HG03439 (cell line): ENCODE data around the gene PIK3AP1.

Source experiments
- ATAC-seq: cut with Tn5 transposase; IDR thresholded peaks from one replicate; pipeline ENCODE4 v1.9.1; 2021; ENCODE audit warnings: mild to moderate bottlenecking, moderate library complexity; ENCODE audit not compliant: unreplicated experiment

Gene PIK3AP1

DNA sequence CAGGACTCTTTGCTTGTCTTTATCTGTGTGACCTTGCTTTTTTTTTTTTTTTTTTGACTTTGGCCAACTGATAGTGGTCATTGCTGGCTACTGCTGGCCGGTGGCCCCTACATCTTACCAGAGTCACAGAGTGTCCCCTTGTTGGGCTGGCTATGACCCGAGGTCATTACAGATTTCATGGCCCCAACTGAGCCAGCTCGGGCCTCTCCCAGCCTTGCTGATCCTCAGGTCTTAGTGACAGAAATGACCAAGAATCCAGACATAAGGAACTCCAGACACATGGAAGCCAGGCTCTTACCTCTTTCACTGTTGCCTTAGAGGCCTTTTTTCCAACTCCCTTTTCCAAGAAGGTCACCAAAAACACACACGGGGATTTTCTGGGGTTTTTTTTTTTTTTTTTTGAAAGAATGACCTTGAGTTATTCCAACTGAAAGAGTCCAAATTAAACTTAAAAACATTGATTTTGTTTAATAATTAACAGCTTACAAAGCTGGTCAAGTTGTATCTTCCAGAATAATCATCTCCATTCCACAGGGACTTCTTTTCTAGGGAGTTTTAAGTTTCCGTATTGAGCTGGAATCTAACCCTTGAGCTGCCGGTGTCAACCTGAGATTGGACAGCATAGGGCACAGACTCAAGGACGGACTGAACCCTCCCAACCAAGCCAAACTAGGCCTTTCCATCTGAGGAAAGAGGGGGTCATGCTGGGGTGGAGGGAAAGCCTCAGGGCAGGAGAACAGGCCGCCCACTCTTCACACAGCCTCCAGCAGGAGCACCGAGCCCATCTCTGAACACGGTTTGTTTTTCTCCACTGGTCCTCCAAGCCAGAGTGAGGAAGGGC lies 43.8 kb downstream of the PIK3AP1 start:
- no peak for ATAC-seq

DNA sequence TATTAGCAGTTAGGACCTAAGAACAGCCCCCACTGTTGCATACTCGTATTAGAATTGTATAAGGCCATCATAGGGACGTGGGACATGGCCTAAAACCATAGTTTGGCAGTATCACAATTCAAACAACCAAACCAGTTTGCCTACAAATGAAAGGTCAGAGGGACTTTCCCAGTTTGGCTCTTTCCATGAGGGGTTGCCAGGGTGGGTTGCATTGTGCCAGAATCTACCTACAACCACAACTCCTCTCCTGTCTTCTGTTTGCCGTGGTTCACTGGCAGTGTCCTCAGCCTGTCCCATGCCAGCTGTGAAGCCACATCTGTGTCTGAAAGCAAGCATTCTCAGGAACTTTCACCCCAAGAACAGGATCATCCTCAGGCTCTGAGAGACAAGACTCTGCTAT lies 44.5 kb downstream of the PIK3AP1 start:
- no peak for ATAC-seq

DNA sequence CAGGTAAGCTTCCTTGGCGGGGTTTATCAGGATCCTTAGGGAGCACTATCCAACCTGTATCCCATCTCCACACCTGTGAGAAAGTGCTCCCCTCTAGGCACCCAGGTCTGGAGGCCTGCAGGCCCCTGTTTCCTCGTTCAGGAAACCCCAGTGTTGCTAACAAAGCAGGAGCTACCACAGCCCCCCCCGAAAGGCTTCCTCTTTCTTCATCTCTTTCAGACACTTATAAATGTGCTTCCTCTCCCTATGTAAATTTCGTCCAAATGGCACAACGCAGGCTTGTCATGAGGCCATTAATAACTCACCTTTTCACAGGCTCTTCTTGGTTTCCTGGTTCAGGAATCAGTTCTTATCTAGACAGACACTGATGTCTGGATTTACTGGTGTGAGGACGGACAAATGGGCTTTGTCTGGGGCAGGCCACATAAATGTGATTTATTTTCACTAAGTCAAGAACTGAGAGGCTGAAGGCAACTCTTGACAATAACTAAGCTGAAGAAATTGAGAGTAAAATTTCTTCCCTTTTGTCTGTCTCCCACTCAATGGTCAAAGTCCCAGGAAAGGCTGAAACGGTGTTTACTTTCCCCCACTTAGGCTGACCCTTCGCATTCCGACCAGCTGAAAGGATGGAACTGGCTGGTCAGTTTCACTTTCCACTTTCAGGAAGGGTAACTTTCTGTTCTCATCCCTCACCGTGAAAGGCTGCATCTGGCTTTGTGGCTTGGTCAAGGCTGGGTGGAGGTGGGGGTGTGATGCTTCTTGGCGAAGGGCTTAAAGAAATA lies 46.8 kb downstream of the PIK3AP1 start:
- ATAC-seq = no peak

DNA sequence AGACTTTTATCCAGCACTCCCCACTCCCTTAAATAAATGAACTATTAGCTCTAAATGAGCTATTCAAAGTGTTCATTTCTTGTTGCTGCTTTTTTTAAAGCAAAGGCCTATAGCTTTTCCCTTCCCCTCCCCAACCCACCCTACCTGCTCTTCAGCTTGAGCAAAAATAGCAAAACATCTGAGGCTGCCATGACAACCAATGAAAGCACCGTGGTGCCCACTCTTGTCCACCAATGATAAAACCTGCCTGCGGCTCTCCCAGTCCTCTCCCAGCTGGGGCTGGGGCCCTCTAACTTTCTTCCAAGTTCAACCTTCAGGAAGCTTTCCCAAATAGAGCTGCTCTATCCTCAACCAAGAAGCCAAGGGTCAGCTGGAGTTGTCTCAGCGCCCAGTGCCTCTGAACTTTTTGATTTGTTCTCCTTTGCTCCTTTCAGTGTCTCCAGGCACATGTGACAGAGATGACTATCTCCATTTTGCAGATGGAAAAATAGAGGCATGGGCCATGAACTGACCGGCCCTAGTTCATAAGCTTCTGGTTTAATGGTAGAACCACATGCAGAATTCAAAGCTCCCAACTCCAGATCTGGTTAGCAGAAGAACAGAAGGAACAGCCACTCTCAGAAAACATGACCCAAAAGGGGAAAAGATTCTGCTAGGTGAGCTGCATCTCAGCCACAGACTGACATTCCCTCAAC lies 47.7 kb downstream of the PIK3AP1 start:
- ATAC-seq = no peak

DNA sequence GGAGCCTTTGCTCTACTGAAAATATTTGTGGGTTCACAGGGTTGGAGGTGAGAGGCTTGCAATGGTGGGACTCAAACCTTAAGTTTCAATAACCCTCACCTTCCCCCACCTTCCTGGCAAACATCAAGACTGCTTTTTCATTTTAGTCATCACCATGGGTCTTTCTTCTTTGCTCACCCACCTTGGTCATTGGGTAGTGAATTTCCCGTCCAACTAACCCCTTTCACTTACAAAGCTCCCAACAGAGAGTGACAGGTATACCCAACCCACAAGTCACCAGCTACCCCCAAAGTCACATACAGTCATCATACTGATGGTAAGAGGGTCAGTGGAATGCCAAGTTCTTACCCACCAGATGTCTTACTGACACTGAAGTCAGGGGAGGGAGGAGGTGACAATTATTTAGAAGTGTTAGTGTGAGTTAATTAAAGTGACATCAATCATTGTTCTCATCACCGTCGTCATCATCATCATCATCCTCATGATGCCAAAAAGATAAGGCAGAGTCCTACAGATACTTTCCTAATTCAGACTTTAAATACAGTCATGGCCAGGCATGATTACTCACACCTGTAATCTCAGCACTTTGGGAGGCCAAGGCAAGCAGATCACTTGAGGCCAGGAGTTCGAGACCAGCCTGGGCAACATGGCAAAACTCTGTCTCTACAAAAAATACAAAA lies 49.0 kb downstream of the PIK3AP1 start:
- ATAC-seq = no peak

DNA sequence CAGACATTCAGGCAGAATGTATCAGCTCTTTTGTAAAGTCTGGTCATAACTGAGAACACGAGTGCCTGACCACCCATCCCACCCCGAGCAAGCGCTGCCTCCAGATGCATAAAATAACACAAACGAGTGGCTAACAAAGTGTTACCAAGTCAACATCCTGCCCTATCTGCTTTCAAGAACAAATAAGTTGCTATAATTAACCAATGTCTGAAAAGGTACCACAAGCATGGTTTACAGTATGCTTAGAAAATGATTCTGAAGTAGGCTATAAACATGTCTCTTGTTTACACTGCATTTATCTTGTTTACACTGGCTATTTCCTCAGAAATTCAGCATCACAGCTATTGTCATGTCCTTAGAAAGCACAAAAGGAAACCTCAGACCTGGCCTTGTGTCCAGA lies 49.5 kb downstream of the PIK3AP1 start:
- no peak for ATAC-seq

DNA sequence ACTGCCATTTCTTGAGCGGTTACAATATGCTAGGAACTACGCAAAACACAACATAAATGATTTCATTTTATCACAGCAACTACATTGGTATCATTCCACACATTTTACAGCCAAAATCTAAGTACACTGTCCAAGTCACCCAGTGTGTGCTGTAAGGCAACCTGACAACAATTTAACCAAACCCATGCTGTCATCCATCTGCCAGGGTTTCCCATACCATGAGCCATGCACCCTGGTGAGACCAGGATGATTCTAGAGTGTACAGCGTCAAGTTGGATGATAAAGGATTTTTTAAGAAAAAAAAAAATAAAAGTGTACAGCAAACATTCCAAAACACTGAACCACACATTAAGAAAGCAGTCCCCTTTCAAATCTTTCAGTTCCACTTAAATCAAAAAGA lies 52.9 kb downstream of the PIK3AP1 start:
- ATAC-seq = no peak

DNA sequence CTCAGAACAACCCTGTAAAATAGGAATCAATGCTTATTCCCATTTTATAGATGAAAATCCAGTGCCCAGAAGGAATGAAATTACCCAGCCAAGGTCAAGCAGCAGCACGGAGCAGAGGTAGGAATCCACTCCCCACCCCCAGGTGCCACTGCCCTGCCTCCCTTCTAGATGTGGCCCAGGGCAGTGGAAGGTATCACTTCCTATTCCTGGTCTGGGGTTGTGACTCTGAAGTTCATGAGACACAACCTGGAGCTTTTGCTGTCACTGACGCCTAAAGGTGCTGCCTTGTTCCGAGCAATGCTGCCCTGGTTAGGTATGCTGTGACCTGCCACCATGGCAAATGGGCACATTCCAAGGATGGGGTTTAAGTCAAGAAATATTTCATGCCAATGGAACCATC lies 53.6 kb downstream of the PIK3AP1 start:
- ATAC-seq = no peak

DNA sequence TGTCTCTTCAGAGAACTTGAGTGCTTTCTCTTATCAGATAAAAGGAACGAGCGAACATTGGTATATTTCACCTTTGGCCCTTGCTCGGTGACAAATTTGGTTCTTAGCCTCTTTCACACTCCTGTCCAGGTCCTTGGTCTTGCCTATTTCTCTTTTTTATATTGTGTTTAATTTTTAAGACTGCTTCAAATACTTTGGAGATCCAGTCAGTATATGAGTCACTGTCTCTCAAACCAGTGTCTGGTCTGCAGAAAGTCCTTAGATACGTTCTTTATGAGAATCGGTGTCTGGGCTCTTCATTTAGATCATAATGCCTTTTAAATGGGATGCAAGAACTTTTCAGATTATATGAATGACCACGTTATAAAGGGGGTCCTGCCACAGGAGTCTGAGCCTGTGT lies 55.0 kb downstream of the PIK3AP1 start:
- no peak for ATAC-seq

DNA sequence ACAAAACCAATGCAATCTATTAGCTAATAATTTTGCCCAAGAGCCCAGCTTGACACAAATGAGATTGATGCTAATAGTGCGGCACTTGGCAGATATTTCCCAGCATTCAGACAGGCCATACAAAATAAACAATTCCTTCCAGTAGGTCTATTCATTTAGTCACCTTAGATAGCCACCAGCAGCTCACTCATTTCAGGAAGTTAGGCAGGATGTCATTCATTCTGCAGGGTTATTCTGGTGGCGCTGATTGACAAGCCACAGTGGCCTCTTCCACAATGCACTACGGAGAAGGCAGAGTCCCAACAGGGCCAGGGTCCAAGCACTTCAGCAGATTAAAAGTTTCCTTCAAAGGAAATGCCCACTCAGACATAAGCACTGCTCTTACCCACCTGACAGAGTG lies 55.8 kb downstream of the PIK3AP1 start:
- ATAC-seq = no peak

DNA sequence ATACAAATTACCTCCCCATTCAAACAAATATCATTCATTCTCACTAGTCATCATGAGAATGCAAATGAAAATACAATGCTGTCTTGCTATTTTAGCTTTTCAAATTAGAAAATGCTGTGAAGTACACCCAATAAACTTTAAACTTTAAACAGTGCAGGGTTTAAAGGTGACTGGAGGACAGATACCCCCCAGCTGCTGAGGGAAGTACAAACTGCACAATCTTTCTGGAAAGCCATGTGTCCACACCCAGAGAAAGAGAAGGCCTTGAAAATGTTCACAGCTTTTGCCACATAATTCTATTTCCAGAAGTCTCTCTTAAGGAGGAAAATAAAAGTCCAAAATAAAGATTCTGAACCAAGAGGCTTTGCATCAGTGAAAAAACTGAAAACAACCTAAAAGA lies 56.5 kb downstream of the PIK3AP1 start:
- no peak for ATAC-seq

DNA sequence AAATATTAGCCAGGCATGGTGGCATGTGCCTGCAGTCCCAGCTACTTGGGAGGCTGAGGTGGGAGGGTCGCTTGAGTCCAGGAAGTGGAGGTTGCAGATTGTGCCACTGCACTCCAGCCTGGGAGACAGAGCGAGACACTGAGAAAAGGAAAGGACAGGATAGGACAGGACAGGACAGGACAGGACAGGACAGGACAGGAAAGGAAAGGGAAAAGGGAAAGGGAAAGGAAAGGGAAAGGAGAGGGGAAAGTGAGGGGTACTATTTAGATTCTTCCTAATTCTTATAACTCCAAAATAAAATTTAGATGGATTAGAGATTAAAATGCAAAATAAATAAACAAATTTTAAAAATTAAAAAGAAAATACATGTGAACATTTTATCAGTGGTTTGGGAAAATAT lies 58.7 kb downstream of the PIK3AP1 start:
- no peak for ATAC-seq

DNA sequence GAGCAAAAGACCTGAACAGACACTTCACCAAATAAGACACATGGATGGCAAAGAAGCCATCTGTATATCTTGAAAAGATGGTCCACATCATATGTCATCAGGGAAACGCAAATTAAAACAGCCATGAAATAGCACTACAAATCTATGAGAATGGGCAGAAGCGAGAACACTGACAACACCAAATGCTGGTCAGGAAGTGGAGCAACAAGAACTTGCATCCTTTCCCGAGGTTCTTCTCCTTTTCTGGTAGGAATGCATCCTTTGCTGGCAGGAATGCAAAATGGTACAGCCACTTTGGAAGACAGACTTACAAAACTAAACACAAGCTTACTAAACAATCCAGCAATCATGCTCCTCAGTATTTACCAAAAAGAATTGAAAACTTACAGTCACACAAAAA lies 60.0 kb downstream of the PIK3AP1 start:
- no peak for ATAC-seq

DNA sequence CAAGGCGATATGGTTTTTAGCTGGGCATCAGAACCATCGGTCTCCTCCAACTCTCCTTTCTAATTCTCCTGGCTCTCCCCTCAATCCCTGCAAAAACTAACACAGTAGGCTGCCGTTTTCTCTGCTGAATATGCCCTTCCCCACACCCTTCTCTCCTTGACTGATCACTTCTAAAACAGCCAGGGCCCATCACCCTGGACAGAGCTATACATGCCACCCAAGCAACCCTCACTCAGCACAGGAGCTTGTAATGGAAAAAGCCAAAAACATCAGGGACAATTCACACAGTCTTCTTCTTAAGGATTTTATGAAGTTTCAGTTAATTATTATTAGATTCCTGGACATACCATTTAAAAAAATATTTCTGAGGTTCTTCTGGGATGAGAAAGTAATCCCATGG lies 61.5 kb downstream of the PIK3AP1 start:
- ATAC-seq = no peak

DNA sequence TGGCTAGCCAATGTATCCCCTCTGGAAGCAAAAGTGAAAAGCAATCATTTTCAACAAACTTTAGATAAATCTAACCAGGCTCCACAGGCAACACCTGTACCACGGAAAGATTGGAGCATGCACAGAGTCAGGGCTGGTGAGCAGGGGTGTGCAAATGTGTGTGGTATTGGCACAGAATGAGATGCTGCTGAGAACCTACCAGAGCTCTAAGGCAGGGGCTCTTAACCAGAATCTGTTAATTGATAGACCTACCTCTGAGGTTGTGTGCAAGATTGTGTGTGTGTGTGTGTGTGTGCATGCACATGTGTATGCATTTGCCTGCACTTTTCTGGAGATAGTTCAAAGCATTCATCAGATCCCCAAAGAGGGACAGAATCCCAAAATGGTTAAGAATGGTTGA lies 62.9 kb downstream of the PIK3AP1 start:
- ATAC-seq = no peak

DNA sequence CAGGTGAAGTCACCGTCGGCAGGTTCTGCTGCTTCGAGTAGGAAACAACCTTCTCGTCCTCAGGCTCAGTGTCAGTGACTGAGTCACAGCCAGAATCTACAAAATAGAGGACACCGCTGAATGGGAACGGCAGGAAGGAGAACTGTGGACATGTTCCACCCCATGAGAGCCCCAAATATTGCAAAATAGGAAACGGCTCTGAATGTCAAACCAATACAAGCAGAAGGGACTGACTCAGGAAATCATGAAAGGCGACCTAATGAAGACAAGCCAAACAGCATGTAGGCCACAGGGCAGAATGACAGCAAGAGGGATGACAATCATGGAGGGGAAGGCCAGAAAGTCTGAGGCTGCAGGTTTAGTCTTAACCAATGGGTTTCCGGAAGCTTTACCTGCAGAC lies 63.5 kb downstream of the PIK3AP1 start:
- no peak for ATAC-seq

DNA sequence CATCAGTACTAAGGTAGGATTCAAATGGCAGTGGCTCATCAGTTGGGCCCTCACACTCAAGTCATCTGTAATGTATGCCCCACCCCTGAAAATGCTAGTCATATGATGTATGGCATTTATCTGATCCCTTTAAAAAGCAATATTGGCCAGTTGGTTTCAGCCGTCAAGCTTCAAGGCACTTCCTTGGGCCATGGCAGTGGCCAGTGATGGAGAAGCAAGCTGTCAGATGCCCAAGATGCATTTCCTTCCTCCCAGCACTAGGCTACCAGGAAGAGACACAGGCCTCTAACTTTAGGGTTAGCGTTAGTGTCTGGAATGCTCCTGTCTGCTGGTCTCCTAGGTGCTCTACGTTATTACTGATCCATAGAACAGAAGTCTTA lies 64.1 kb downstream of the PIK3AP1 start:
- no peak for ATAC-seq

DNA sequence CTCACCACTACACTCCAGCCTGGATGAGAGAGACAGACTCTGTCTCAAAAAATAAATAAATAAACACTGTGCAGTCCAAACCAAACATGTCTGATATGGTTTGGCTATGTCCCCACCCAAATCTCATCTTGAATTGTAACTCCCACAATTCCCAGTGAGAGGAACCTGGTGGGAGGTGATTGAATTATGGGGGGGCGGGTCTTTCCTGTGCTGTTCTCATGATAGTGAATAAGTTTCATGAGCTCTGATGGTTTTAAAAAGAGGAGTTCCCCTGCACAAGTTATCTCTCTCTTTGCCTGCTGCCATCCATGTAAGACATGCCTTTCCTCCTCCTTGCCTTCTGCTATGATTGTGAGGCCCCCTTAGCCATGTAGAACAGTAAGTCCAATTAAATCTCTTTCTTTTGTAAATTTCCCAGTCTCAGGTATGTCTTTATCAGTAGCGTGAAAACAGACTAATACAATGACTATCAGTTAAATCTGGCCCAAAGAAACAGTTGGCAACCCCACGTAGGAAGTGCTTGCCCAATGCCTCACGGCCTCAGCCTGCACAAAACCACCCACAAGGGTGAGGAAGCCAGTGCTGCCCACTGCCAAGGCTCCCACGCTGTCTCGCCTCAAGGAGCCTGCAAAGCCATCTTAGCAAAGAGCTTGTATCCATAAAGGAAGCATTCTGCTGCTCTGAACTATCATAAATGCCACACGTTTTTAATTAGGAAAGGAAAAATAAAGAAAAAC lies 64.7 kb downstream of the PIK3AP1 start:
- ATAC-seq = no peak

DNA sequence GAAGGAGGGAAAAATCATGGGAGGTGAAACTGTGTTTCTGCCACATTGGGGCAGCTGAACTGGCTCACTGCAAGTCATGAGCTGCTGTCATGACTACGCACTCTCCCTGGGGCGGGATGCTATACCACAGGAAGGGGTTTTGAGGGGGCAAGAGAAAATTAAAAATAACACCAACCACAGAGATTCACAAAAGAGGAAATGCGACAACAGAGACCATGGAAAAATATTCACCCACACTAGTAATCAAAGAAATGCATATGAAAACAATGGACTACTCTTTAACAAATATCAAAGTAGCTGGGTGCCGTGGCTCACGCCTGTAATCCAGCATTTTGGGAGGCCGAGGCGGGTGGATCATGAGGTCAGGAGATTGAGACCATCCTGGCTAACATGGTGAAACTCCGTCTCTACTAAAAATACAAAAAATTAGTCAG lies 68.3 kb downstream of the PIK3AP1 start:
- no peak for ATAC-seq

DNA sequence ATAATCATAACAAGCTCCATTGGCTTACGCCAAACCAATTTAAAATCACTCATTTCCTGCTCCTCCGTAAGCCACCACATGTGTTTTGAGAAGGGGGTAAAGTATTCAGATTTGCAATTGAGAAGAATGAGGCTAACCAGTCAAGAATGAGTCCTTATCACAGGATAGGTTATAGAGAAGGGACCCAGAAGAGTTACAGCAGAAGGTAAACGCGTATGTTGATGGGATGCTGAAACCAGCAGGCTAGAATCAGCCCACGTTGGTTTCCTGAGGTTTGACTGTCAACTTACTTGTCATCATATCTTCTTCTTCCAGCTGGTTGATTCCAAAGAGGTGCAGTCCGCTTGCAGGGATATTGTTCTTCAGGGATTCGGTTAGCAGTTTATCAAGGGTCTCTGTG lies 69.4 kb downstream of the PIK3AP1 start:
- ATAC-seq = no peak

DNA sequence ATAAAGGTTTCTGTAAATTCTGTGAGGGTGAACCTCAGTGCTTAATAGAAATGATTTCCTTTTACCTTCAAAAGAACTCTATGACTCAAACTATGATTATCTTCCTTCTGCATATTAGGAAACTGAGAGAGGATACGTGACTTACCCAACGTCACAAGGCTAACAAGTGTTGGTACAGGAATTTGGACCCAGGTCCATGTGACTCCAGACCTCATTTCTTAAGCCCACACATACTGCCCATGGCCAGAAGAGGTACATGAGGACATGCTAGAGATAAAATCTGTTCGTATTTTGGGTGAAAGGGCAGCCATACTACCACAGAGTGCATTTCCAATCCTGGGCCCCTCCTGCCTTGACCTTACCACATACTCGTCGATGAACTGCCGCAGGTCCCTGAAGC lies 72.0 kb downstream of the PIK3AP1 start:
- no peak for ATAC-seq
